GM19328 (cell line): ENCODE results near the gene SLAMF1.
"Not testable (repeated sequence)": the region's sequence is repeated elsewhere in the genome, so short reads cannot be mapped to it uniquely, and the experiment has no call there.

ENCODE experiments used
- ATAC-seq: cut with Tn5 transposase; IDR thresholded peaks from one replicate; pipeline ENCODE4 v1.9.1; 2021; ENCODE audit warnings: mild to moderate bottlenecking, moderate library complexity; ENCODE audit not compliant: unreplicated experiment

Gene SLAMF1

GRCh38 chr1:160640359-160641123, 6.3 kb downstream of the SLAMF1 start:
- no peak for ATAC-seq

GRCh38 chr1:160639652-160640051, 7.2 kb downstream of the SLAMF1 start:
- no peak for ATAC-seq

- no peak for ATAC-seq
Measured at GRCh38 chr1:160638926-160639325, 7.9 kb downstream of the SLAMF1 start.

- no peak for ATAC-seq
Measured at GRCh38 chr1:160638540-160638857, 8.3 kb downstream of the SLAMF1 start.

- no peak for ATAC-seq
Measured at GRCh38 chr1:160637821-160638539, 8.9 kb downstream of the SLAMF1 start.

- ATAC-seq, result no peak
Measured at GRCh38 chr1:160637065-160637464, 9.8 kb downstream of the SLAMF1 start.

GRCh38 chr1:160636547-160636946, 10.3 kb downstream of the SLAMF1 start:
- ATAC-seq, result no peak

GRCh38 chr1:160636076-160636475, 10.8 kb downstream of the SLAMF1 start:
- no peak for ATAC-seq

GRCh38 chr1:160634543-160635491, 12.0 kb downstream of the SLAMF1 start:
- no peak for ATAC-seq

- no peak for ATAC-seq
Measured at GRCh38 chr1:160633330-160633903, 13.4 kb downstream of the SLAMF1 start.

GRCh38 chr1:160631983-160632625, 14.7 kb downstream of the SLAMF1 start:
- ATAC-seq, result no peak

GRCh38 chr1:160630523-160631451, 16.1 kb downstream of the SLAMF1 start:
- no peak for ATAC-seq

- no peak for ATAC-seq
Measured at GRCh38 chr1:160629286-160630210, 17.3 kb downstream of the SLAMF1 start.

- ATAC-seq, result no peak
Measured at GRCh38 chr1:160628799-160629263, 18.0 kb downstream of the SLAMF1 start.

- ATAC-seq, result not testable (repeated sequence)
Measured at GRCh38 chr1:160627677-160628289, 19.1 kb downstream of the SLAMF1 start.

GRCh38 chr1:160626509-160627342, 20.1 kb downstream of the SLAMF1 start:
- ATAC-seq, result peak; percentile 35
